Activated CD8-positive, alpha-beta memory T cell treated with anti-CD3 and anti-CD28 coated beads, Interleukin-2, amount 50 U/mL, for 4 hours (primary cell): ENCODE data around the gene MEIS2.
A peak's percentile ranks its signal among the peaks of the same experiment; 100 is the strongest.

Source experiments
- DNase-seq: peaks from one replicate; pipeline ENCODE4 v3.0.0-alpha.2; 2020

The MEIS2 gene

DNA sequence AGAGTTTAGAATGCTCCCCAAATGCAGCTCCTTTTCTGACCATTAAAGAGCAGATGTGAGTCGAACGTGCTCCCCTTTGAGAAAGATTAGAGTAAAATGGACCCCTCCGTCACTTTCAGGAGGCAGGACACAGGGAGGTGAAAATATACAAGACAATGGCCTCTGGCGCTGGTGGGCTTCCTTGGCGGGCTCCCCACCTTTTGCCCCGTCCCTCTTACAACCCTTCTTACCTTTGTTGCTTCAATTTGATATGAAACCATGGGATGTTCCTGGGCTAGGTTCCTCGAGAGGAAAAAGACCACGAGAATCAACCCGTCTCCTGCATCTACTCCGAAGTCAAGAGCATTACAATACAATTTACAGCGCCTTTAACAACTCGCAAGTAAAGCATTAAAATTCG lies 214.2 kb downstream of the MEIS2 start:
- DNase-seq, result no peak

DNA sequence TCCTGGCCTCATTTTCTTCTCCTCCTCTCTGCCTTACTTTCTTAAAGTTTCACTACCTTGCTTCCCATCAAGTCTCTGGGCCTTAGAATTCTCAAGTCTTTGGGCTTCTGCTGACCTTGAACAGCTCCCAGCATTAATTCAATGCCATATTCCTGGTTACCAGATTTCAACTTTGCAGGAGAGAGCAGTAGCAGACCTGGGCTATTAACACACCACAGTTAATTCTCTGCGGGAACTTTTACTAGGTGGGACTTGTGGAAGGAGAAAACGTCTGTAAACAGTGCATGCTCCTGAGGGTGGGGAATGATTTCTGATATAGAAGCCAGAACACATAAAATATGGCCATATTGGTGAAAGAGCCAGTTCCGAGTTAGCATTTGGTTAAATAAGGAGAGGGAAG lies 214.6 kb downstream of the MEIS2 start:
- no peak for DNase-seq

DNA sequence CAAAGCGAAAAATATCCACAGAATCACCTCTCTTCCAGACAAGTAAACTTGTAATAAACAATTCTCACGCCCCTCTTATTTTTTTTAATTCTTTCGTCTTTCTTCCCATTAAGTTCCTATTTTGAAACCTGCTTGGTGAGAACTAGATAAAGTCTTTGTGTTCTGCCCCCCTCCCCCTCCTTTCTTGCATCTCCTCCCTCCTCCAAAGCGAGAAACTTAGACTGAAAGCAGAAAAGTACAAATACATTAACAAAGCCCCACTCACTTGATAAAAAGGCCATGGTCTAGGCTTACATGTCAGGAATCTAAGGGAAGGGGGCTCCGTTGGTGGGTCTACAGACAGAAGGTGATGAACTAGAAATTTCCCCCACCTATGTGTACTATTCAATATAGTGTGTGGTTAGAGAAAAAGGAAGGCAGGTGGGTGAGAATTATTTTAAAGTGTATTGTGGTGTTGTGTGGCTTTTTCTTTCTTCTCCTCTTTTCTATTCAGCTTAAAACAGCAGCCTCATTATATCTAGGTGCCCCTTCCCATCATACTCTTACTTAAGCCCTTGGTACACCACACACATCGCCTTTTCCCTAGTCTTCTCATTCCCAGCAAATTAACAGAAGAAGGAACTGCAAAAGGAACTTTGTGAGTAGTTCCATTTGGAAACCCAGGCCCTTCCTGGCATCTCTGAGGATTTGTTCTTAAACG lies 215.3 kb downstream of the MEIS2 start:
- no peak for DNase-seq

DNA sequence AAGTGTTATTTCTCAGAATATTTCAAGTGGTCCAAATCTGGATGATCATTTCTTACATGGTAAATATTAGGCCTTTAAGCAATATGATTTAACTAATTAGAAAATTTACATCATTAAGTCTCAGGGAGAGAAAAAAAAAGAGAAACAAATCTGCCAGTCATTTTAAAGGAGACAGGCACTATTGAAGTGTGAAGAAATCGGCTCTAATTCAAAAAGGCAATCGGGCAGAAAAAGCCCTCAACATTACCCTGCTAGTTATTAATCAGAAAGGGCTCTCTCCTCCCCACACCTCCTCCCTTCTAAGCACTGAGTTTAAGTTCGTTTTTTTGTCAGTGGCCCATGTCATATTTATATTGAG lies 215.9 kb downstream of the MEIS2 start:
- DNase-seq, result no peak

DNA sequence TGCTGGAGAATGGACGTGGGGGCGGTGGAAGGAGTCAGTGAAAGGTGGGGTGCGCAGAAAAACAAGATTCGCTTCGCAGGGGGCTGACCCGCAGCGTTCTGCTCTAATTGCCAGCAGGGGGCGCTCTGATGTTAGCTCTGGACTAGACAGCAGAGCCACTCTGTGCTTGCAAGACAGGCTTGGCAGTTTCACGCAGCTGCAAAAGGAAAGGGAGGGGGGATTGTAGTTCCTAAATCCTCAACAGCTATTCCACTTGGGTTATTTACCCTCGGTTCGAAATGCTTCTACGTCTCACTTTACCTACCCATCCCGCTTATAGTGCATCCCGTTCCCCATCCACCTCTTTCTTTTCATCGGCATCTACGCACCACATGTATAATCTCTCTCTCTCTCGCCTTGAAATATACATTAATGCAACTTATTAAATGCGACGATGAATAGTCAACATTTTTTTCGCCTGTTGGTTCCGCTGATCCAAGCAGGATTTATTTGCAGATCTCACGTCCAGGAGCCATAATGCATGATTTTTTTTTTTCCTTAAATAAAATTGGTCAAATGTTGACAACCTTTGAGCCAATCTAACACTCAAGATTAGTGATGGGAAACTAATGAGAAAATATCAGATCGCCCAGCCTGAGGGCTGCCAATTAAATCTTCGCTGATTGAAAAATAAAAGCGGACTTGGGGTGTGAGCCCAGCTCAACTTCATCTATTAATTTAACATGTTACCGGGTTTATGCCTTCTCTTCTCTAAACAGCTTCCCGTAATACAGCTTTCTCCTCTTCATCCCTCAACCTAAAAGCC lies 216.4 kb downstream of the MEIS2 start:
- peak; percentile 38 for DNase-seq

DNA sequence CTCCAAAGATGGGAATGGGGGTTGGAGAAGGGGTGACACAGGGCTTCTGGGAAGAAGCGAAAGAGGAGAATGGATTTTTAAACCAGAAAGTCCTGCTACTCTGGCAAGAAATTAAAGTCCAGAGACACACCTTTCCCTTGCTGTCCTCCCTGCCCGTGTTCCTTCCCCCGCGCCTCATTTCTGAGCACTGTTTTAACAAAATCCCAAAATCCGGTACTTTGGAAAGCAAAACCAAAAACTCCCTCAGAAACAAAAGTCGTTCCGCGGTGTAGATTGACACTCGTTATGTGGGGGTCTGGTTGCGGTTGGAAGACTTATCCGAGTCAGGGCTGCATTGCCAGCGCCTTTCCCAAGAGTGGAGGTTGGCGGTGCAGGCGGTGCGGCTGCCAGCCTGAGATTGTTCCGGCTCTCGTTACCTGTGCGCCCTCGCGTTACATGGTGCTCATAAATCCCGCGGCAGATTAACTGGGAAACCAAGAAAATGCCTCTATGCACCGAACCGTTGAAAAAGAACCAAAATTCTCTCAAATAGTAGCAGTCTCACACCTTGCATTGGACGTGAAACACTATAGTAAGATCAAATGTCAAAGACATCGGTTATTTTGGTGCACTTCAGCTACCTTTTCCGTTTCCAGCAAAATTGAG lies 217.7 kb downstream of the MEIS2 start:
- DNase-seq, result no peak

DNA sequence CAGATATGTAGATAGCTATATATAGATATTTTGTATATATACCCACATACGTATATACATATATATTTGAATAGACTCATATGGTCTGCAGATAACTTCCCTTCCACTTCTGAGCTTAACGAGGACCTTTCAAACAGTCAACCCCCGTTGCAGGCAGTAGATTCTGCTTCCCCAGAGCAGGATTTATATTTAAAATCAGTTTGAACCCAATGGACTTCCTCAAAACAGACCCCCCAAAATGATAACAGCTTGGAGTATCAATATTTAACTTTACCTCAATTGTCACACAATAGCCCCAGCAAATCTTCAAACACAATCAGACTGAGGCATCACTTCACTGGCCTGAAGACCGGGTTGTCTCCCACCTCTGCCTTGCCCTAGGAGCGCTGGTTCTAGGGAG lies 218.3 kb downstream of the MEIS2 start:
- DNase-seq, result no peak

DNA sequence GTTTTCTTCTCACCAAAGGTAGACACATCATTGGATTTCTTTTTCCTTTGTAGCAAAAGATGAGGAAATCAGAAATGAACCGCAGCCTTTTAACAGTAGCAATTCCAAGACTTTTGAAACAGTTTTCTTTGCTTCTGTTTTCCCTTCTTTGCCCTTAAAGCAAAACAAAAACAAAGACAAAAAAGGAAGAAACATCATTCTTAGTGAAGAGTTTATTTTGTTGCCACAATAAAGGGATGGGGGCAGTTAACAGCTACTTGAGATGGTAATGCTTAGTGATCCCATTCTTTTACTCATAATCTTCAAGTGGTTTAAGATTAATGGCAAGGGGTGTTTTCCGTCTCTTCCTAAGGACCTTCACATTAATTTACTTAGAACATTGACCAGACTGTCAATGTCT lies 218.8 kb downstream of the MEIS2 start:
- DNase-seq, result no peak

DNA sequence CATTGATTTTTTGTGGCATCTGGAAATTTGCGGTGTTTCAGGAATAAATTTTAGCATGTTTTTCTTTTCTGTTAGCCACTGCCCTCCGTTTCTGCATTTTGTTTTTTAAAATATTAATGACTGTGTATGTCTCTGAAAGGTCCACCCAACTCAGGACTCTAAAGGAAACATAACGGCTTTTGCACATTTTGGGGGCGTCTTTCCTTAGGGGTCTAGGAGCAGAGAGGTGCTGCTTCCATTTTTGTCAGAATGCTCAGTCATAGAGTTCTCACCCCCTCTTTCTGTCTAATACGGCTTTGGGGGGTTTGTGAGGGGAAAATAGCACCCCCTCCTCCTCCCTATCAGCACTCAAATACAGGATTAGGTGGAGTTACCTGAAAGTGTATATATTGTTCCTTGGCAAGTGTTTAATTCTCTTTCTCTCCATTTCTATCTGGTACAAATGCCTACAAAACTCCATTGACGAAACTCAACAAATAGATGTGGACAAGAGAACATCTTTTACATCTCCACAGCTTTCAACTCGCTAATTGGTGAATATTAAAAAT lies 219.4 kb downstream of the MEIS2 start:
- DNase-seq, result no peak

DNA sequence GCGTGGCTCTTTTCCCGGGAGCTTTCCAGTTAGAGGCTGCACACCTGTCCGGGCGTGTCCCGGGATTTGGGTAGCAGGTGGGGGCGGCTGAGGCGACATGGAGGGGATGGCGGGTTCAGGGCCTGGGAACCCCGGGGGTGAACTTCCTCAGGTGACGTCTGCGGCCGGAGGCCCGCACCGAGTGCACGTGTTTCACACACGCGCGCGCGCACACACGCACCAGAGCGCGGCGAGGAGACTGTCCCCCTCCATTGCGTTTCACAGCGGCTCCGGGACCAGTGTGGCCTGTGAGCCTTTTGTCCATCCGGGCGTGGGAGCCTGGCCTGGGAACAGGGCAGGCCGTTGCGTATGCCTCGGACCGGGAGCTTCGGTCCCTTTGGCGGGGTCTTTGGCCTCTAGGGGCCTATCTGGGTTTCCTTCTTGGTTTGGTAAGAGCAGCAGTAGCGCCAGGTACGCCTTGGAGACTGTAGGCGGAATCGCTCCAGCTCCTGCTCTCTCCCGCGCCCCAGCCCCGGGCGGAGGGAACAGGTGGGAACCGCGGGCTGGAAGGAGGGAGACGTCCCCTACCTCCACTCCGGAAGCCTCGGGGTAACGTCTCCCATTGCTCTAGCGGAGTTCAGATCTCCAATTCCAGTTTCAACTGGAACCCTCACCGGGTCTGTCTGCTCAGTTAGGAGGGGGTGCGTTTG lies 220.0 kb downstream of the MEIS2 start:
- DNase-seq, result no peak

DNA sequence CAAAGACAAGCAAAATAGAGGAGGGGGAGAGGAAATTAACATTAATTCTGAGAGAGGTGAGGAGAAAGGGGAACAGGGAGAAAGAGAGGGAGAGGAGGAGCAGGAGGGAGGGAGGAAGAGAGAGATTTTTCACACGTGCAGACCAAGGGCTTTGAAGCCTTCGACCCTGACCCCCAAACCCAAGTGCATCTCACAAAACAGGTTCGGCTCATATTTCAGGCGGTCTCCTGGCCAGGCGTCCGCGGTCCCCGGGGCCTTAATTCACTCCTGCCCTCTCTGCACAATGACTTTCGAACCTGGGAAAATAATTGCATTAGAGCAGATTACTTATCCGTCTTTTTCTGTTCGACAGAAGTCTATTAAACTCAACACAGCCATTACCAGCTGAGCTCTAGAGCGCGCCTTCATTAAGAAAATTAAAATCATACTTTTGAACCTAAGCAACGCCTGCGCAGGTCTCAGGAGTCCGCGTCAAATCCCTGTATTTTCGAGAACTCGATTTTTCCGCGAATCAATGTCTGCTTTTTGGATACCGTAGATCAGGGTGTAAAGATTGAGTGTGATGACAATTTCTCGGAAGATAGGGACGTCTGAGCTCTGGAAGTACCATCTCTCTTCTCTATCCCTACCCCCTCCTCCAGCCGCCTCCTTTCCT lies 220.7 kb downstream of the MEIS2 start:
- no peak for DNase-seq

DNA sequence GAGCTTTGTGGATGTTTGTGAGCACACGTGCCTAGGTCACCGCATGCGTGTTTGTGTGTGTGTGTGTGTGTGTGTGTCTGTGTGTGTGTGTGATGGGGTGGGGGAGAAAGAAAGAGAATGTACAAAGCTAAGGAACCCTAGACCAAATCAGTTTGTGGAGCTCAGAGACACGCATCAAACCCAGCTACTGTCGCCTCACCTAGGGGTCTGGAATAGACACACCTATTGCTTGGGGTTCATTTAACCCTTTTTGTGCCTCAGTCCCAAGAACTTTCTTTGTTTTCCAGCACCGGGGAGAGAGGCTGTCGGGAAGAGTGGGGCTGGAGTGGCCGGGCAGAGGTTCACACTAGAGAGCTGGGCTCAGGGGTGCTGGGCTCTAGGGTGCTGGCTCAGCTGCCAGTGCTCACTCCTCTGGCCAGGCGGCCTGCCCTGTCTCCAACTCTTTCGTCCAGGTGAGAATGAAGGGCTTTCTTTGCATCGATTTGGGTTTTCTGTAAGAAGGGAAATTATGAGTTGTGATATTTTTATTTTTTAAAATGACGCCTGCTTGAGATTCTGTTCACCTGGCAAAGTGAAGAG lies 221.6 kb downstream of the MEIS2 start:
- DNase-seq, result no peak

DNA sequence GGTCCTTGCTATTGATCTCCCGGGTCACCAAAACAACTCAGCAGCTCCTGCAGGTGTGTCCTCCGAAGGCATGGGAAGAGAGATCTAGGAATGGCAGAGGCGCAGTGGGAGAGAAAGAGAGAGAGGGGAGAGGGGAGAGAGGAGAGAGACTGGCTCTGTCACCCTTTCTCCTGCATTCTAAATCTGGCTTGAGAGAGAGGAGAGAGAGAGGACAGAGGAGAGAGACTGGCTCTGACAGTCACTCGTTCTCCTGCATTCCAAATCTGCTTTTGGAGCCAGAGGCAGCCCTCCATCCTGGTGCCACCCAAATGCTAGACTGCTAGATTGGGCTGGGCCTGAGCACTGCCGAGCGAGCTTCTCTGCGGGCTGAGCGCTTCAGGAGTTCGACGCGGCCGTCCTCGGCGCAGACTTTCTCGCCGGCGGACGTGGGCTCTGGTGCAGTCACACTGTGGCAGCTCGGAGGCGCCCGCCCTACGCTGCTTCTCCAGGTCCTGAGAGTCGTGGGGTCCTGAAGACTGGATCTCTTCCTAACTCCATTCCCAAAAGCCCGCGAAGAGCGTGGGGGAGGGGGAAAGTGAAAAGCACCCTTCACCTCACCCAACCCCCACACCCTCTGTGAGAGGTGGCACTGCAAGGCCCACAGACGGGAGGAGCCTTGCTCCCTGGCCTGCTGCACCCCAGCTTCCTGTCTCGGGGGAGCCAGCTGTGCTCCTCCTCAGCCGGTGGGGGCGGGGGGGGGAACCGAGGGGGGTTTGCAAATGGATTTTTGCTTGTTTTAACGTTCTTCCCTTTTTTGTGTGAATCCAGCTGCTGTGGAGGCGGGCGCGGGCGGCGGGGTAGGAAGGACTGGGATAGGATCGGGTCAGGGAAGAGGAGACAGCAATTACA lies 222.3 kb downstream of the MEIS2 start:
- no peak for DNase-seq

DNA sequence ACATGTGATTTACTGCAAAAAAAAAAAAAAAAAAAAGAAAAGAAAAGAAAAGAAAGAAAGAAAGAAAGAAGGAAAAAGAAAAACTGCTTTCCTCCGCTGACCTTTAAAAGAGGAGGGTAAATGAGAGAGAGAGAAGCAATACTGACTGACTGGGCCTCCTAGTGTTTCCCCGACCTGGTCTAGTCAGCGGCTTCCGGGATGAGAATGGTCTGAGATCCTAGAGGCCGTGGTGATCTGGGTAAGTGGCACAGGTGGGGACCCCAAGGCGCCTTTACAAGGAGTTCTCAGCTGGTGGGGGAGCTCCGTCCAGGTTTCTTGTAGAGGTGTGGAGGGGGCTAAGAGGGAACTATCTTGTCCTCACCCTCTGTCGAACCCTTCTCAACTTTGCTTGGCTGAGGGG lies 223.1 kb downstream of the MEIS2 start:
- DNase-seq, result no peak

DNA sequence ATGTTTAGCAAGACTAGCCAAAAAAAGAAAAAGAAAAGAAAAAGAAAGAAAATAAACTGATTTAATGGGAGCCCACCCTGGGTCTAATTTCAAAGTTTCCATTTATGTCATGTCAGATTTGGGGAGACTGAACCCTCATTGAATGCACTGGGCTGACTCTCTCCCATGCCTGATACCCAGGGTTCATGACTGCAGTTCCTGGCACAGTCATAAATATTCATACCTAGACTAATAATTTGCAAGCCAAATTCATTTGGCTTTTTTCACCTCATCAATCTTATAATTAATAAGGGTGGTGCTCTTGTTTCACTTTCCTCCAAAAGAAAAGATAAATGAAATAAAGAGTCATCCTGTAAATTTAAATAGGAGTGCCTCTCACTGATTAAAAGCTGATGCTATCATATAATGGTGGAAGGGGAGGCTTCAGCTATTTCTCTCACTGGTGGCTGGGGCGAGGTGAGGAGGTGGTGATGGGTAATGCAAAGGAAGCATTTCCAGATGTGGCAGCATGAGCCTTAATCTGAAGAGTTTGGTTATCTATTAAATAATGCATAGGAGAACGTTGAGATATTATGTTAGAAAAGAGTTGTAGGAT lies 224.5 kb downstream of the MEIS2 start:
- no peak for DNase-seq

DNA sequence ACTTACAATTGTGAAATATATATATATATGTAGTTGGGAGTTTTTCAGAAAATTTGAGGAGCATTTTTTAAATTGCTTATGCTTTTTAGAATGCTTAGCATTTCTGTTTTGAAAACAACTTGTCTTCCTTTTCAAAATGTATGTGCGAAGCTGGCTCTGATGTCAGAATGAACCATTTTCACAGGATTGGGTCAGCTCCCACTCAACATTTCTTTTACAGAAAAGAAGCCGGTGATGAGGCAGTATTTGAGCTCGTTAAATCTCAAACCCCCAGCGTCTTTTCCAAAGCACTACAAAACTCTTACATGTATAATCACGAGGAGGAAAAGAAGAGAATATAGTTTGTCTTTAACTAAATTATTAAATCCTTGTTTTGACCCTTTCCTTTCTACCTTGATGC lies 225.4 kb downstream of the MEIS2 start:
- no peak for DNase-seq

DNA sequence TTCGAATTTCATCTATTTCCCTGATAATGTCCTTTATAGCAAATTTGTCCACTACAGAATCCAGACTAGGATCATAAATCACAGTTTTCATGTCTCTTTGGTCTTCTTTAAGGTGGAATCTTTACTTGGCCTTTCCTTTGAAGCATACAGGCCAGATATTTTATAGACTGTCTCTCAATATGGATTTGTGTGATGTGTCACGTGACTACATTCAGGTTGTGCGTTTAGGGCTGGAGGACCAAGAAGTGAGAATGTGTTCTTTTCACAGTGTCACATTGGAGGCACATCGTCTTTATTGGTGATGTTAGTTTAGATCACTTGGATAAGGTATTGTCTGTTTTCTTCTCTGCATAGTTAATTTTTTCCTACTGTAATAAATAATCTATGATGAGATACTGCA lies 232.9 kb downstream of the MEIS2 start:
- DNase-seq, result no peak

DNA sequence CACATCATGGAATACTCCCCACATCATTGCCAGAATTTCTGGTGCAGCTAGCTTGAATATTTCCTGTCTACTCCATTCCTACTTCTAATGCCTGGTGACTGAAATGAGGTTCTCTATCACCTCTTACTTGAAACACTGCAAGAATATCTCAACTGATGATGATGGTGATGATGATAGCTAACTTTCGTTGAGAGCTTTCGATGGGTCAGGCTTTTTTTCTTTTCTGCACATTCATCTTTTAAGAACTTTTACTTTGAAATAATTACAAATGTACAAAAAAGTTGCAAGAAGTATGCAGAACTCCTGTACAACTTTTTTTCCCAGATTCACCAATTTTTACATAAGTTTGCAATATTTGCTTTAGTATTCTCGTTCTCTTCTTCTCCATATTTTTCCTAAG lies 233.5 kb downstream of the MEIS2 start:
- DNase-seq, result no peak

DNA sequence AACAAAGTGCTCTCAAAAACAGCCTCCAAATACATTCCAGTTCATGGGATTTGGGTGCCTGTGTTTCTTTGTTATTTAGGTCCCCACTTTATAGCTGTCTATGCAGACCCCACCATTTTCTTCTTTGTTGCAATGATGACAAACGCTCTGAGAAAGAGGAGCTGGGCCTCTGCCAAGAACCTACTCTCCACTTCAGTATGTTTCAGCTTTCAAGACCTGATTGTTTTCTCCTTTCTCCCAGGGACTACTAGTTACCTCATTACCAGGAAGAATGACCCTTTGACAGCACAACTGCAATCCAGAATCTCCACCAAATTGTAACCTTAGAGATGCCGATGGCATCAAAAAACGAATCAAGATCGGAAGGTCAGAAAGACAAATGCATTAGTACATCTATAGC lies 236.8 kb downstream of the MEIS2 start:
- no peak for DNase-seq

DNA sequence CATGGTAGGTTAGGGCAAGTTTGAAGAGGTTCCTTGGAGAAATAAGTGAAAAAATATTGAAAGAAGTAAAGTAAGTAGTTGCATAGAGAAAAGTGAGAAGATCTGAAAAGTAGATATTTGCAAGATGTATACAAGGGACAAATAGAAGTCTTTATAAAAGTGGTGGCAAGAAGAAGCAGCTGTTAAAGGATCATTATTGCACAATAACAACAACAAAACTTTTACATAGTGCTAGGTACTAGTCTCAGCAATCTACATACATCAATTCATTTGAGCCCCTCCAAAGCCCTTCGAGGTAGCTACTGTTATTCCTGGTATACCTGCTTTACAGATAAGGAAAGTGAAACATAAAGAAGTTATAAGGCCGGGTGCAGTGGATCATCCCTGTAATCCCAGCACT lies 239.6 kb downstream of the MEIS2 start:
- no peak for DNase-seq

DNA sequence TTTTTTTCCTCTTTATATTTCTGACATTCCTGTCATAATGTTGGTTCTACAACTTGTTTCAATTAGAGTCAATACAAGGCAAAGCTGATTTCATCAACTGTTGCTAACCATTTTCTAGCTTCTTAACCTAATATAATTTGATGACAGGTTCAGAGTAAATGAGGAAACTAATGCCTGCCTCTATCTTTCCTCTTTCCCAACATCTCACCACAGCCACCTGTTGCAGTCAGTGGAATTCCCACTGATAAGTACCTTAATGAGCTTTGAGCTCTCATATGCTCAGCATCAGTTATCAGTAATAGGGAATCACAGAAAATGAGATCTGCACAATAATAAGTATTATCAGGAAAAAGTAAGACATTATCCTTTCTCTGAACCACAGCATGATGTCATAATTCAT lies 241.9 kb downstream of the MEIS2 start:
- no peak for DNase-seq
